Fibroblast of gingiva (primary cell): Measurements from ENCODE around the gene IFNL3.
"Not testable (repeated sequence)": the region's sequence is repeated elsewhere in the genome, so short reads cannot be mapped to it uniquely, and the experiment has no call there.

Experiments
- DNase-seq: peaks from one replicate; pipeline ENCODE4 v3.0.0-alpha.2; 2011; ENCODE audit warnings: low read depth

Gene IFNL3

DNA sequence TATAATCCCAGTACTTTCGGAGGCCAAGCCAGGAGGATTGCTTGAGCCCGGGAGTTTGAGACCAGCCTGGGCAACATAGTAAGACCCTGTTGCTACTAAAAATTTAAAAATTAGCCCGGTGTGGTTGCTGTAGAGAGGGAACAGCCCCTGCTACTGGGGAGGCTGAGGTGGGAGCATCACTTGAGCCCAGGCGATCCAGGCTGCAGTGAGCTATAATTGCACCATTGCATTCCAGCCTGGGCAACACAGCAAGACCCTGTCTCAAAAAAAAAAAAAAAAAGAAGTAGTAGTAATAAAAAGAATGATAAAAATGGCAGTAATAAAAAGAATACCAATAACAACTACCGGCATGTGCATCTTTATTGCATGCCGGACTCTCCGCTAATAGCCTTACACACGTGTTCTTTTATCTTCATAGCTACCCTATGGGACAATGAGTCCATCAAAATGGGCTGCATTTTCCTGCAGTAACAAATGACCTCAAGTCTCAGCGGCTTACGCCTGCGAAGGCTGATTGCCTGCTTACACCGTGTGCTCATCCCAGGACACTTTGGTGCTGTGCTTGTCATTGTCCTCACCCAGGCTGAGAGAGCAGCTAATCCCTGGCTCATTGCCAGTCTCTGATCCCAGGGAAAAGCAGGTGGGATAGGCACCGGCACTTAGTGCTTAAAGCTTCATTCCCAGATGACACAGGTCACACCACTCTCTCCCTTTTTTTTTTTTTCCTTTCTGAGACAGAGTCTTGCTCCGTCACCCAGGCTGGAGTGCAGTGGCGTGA, 26.4 kb downstream of the IFNL3 start:
- no peak for DNase-seq

DNA sequence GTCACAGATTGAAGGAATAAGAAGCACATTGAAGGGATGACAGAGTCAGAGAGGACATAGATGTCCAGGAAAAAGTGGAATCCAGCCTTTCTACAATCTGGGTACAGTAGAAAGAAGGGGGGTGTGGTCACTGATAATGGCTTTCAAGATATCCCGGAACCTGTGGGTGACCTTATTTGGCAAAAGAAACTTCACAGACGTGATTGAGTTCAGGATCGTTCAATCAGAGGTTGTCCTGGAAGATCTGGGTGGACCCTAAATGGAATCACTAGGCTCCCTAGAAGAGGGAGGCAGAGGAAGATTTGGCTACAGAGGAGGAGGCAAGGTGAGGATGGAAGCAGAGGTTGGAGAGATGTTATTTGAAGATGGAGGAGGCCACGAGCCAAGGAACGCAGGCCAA, 27.7 kb downstream of the IFNL3 start:
- no peak for DNase-seq

- not testable (repeated sequence) for DNase-seq
Measured at GRCh38 chr19:39215323-39215722, 29.5 kb downstream of the IFNL3 start.

- no peak for DNase-seq
Measured at GRCh38 chr19:39212375-39212742, 32.4 kb downstream of the IFNL3 start.

- no peak for DNase-seq
Measured at GRCh38 chr19:39211731-39212374, 33.0 kb downstream of the IFNL3 start.

GRCh38 chr19:39209196-39209595, 35.6 kb downstream of the IFNL3 start:
- no peak for DNase-seq

DNA sequence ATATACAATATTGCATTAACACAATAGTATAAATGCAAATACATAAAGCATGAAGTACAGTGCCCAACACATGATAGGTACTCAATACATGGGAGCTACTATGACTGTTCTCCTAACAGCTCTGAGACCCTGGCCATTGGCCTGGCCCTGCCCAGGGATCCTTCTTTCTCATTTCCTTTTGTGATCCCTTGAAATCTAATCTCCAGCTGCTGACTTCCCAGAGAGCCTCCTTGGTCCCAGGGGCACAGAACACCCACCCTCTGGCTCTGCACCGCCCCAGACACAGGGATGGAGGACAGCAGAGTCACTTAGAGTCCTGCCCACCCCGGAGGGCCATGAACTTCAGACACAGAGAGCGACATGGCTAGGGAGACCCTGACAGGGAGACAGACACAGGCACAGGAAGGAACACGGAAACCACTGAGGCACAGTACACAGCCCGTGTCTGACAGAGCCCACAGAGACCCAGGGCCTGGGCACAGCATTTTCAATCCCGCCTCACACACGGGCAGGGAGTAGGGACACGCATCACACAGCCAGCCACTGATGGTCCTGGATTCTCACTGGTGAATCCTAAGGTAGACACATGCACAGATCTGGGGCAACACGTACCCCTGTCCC, 36.5 kb downstream of the IFNL3 start:
- no peak for DNase-seq

DNA sequence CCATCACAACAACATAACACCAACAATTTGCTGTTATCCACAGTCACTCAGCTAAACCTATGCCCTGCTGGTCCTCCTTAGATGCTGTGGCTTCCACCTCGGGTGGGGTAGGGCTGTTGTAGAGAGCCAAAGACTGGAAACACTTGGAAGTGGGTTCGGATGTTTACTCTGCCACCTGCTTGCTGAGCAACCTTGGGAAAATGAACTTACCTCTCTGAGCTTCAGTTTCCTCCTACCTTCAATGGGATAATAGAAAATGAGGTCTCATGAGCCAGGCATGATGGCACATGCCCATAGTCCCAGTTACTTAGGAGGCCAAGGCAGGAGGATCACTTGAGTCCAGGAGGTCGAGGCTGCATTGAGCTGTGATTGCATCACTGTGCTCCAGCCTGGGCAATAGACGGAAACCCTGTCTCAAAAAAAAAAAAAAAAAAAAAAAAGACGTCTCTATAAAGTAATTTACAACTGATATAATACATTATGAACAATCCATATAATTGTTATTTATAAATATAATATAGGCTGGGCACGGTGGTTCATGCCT, 37.4 kb downstream of the IFNL3 start:
- no peak for DNase-seq

- DNase-seq: no peak
Measured at GRCh38 chr19:39206122-39206521, 38.7 kb downstream of the IFNL3 start.

GRCh38 chr19:39205449-39205764, 39.4 kb downstream of the IFNL3 start:
- no peak for DNase-seq

DNA sequence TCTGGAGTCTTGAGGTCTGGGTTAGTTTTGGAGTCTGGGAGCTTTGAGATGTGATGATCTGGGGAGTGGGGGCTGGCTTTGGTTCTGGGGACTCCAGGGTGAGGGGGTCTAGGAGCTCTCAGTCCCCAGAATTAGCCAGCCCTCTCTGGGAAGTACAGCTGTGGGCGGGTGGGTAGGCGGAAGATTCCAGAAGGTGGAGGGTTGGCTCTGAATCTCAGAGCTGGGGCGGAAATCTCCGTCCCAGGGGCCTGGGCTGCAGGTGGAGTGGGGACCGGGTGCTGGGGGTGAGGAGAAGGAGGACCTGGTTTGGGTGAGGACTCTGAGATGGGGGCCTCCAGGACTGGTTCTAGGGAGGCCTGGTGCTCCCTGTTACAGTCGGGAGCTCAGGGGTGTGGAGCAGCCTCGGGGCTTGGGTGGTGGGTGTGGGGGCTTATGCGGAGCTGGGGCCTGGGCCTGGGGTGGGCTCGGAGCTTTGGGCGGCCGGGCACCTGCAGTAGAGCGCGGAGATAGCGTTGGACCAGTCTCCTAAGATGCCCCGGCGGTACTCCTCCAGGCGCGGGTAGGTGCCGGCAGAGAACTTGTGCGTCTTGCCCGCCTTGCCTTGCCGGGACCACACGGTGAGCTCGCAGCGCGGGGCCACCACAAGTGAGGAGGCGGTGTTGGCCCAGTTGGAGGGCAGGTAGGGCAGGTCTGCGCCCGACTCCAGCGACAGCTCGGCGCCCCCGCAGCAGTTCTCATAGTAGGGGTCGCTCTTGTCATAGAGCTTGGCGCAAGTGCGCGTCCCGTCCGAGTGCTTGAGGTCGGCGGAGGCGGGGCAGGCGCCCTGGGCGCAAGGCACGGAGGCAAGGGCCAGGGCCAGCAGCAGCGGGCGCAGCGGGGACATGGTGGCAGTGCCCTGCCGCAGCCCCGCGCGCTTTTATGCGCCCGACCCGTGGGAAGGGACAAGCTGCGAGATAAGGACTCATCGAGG, 41.1 kb downstream of the IFNL3 start, which contains the start of gene SYCN:
TSS of gene SYCN (minus strand) at position 892 of the 970 bp plus-strand sequence. CDS start at position 883, 9 bp downstream.
- DNase-seq: no peak

DNA sequence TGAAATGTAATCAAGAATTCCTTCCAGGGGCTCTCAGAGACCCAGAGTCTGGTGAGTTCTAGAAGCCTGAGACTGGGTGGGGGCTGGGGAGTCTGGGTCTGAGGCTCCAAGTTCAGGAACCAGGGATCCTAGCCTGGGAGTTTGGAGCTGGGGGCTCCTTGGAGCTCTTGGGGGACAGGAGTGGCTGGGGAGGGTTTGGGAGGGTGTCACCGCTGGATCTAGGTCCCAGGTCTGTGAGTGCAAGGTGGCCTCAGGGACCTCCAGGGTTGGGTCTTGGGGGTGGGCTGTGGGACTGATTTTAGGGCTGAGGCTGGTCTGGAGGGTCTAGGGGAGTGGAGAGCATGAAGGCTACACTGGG, 41.8 kb downstream of the IFNL3 start:
- no peak for DNase-seq

GRCh38 chr19:39200803-39201115, 44.0 kb downstream of the IFNL3 start:
- no peak for DNase-seq

- no peak for DNase-seq
Measured at GRCh38 chr19:39200066-39200802, 44.6 kb downstream of the IFNL3 start.

- peak; percentile 60 for DNase-seq
Measured at GRCh38 chr19:39199025-39199424, 45.8 kb downstream of the IFNL3 start.

DNA sequence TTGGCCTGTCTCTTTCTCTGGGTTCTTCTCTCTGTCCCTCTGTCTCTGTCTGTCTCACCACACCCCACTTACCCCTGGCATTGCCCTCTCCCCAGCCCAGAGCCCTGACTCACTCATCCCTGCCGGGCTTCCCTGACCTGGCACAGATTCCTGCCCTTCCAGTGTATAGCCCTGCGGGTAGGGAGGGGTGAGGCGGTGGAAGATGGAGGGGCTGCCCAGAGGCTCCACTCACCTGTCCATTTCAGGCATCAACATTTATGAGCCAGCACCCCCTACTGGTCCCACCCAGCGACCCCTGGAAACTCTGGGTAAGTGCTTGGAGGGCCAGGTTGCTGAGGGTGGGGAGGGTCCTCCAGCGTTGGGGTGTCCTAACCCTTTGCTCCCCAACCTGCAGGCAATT, 47.0 kb downstream of the IFNL3 start:
- DNase-seq: no peak

DNA sequence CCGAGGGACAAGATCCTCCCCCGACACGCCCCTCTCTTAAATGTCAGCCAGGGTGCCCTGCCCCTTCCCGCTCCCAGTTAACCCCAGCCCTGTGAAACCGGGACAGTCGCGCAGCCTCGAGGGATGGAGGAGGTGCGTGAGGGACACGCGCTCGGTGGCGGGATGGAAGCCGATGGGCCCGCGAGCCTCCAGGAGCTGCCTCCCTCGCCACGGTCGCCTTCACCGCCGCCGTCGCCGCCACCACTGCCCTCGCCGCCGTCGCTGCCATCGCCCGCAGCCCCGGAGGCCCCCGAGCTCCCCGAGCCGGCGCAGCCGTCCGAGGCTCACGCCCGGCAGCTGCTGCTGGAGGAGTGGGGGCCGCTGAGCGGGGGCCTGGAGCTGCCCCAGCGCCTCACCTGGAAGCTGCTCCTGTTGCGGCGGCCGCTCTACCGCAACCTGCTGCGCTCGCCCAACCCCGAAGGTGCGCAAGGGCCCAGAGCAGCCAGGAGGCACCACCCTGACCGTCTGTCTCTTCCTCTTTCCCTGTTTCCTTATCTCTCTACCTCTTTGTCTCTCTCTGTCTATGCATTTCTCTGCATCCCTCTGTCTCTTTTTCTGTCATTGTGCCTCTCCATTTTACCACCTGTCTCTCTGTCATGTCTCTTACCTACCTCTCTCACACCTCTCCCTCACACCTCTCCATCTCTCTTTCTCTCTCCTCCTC, 47.8 kb downstream of the IFNL3 start, which contains the start of gene NCCRP1:
TSS of gene NCCRP1 (plus strand) at position 105 of the 703 bp plus-strand sequence. CDS start at position 124, 19 bp downstream.
- DNase-seq: no peak

GRCh38 chr19:39196320-39196719, 48.5 kb downstream of the IFNL3 start:
- no peak for DNase-seq

GRCh38 chr19:39195755-39196154, 49.1 kb downstream of the IFNL3 start:
- no peak for DNase-seq

DNA sequence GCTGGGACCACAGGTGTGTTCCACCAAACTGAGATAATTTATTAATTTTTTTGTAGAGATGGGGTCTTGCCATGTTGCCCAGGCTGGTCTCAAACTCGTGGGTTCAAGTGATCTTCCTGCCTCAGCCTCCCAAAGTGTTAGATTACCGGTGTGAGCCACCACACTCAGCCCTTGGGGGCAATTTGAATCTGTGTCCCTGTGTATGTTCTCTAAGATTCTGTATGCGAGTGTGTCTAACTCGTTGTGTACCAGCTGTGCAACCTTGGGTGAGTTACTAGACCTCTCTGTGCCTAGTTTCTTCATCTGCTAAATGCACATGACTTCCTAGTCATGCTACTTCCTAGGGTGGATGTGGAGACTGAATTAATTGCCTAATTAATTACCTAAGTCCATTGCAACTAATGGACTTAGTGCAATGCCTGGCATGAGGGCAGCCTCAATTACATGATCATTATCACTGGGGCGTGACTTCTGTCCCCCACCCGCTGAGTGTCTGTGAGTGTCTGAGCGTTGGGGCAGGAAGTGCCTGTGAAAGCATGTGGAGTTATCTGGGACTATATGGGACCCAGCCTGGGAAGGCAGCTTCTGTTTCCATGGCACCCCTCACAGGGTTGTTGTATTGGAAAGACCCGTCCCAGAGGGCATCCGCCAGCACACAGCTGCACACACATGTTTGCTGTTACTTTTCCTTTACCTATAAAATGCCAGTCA, 49.8 kb downstream of the IFNL3 start:
- no peak for DNase-seq
